ENCODE data around the gene TRAPPC3. TPM values are rescaled to one million over a fixed set of nuclear protein-coding genes. Genes with fewer than 3 reads are reported as not detected.
A peak's percentile ranks its signal among the peaks of the same experiment; 100 is the strongest.

The TRAPPC3 gene
- polyA plus RNA-seq, 1 donor (not counting 4 experiments of a cell fraction or from before 2014, with no cell fraction given), result 173 TPM

DNA sequence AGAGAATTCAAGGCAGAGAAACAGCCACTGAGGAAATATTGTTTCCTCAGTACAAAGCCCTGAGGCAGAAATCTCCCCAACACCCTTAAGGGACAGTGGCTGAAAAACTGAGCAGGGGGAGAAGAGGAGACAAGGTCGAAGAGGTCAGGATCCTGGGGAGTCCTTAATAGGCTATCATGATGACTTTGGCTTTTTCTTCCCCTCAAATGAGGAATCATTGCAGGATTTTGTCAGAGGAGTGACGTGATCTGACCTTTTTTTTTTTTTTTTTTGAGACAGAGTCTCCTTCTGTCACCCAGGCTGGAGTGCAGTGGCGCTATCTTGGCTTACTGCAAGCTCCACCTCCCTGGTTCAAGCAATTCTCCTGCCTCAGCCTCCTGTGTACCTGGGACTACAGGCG lies 16.9 kb upstream of the TRAPPC3 start:
- dilution Hi-C loops (cut with MboI; ENCODE audit: extremely low pct_ligation_motif_present, low sequenced_read_pairs), result no loop called here
- no peaks in the 10 kb centered on the region for H3K27me3 ChIP-seq (ENCODE audit: control insufficient read depth, extremely low read depth, insufficient read depth, low read length)
- peak overlapping the region; percentile 54 for H3K9ac ChIP-seq (ENCODE audit: control insufficient read depth, extremely low read depth, insufficient read depth, low read length)
- peaks cover 88% of the 10 kb centered on the region for H3K79me2 ChIP-seq (ENCODE audit: control insufficient read depth, insufficient read depth, low read length)
- no peak overlapping the region for H2AFZ ChIP-seq (ENCODE audit: control insufficient read depth, low read length)
- H3K27ac ChIP-seq (ENCODE audit: control insufficient read depth, insufficient read depth, low read length), result peak overlapping the region; percentile 98
- peaks cover 2% of the 10 kb centered on the region for H4K20me1 ChIP-seq (ENCODE audit: control insufficient read depth, extremely low read depth, insufficient read depth, low read length)
- peaks cover 16 to 34% of the 10 kb centered on the region in 2 experiments for H3K36me3 ChIP-seq (ENCODE audit: control insufficient read depth in 2 of 2, extremely low read depth in 1 of 2, insufficient read depth in 2 of 2, low read length in 2 of 2)
- no peak overlapping the region for H3K4me2 ChIP-seq (ENCODE audit: control insufficient read depth, extremely low read depth, insufficient read depth, low read depth, low read length)
- no peaks in the 10 kb centered on the region for H3K9me3 ChIP-seq (ENCODE audit: control insufficient read depth, low read depth, low read length)
- H3K4me3 ChIP-seq (ENCODE audit: control insufficient read depth in 2 of 3, extremely low read depth in 1 of 3, insufficient read depth in 2 of 3, low read depth in 1 of 3, low read length in 3 of 3), result no peak overlapping the region
- FAIRE-seq, result no peak
- no peak for DNase-seq (ENCODE audit: low read depth, low spot score)
- H3K9me1 ChIP-seq (ENCODE audit: control insufficient read depth, extremely low read depth, insufficient read depth, low read length), result no peaks in the 10 kb centered on the region
- TF ChIP-seq EZH2 (IDR thresholded peaks at IDR 0.05; ENCODE audit: low read length), result no peak
- TF ChIP-seq, protein P1, sequence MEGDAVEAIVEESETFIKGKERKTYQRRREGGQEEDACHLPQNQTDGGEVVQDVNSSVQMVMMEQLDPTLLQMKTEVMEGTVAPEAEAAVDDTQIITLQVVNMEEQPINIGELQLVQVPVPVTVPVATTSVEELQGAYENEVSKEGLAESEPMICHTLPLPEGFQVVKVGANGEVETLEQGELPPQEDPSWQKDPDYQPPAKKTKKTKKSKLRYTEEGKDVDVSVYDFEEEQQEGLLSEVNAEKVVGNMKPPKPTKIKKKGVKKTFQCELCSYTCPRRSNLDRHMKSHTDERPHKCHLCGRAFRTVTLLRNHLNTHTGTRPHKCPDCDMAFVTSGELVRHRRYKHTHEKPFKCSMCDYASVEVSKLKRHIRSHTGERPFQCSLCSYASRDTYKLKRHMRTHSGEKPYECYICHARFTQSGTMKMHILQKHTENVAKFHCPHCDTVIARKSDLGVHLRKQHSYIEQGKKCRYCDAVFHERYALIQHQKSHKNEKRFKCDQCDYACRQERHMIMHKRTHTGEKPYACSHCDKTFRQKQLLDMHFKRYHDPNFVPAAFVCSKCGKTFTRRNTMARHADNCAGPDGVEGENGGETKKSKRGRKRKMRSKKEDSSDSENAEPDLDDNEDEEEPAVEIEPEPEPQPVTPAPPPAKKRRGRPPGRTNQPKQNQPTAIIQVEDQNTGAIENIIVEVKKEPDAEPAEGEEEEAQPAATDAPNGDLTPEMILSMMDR (optimal IDR thresholded peaks at IDR 0.05 in 1 of 3, IDR thresholded peaks at IDR 0.05 in 1 of 3, conservative IDR thresholded peaks at IDR 0.05 in 1 of 3; ENCODE audit: extremely low read depth in 1 of 3, insufficient read depth in 2 of 3, low read length in 3 of 3), result no peak
- peaks cover 79% of the 10 kb centered on the region for H3K4me1 ChIP-seq (ENCODE audit: control insufficient read depth, extremely low read depth, insufficient read depth, low read length)

DNA sequence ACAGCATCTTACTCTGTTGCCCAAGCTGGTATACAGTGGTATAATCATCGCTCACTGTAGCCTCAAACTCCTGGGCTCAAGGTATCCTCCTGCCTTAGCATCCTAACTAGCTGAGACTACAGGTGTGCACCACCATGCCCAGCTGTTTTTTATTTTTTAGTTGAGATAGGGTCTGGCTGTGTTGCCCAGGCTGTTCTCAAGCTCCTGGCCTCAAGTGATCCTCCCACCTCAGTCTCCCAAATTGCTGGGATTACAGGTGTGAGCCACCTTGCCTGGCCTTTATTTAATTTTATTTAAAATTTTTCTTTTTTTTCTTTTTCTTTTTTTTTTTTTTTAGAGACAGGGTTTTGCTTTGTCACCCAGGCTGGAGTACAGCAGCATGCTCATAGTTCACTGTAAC lies 15.9 kb upstream of the TRAPPC3 start:
- Histone ChIP-seq H3K27me3 (ENCODE audit: control insufficient read depth, extremely low read depth, insufficient read depth, low read length) (no peaks in the 10 kb centered on the region), H3K9ac (ENCODE audit: control insufficient read depth, extremely low read depth, insufficient read depth, low read length) (no peak overlapping the region), H4K20me1 (ENCODE audit: control insufficient read depth, extremely low read depth, insufficient read depth, low read length) (no peaks in the 10 kb centered on the region), H2AFZ (ENCODE audit: control insufficient read depth, low read length) (no peak overlapping the region), H3K27ac (ENCODE audit: control insufficient read depth, insufficient read depth, low read length) (peak overlapping the region; percentile 98), H3K4me3 (ENCODE audit: control insufficient read depth in 2 of 3, extremely low read depth in 1 of 3, insufficient read depth in 2 of 3, low read depth in 1 of 3, low read length in 3 of 3) (no peak overlapping the region), H3K9me3 (ENCODE audit: control insufficient read depth, low read depth, low read length) (no peaks in the 10 kb centered on the region), H3K9me1 (ENCODE audit: control insufficient read depth, extremely low read depth, insufficient read depth, low read length) (no peaks in the 10 kb centered on the region), H3K4me1 (ENCODE audit: control insufficient read depth, extremely low read depth, insufficient read depth, low read length) (peaks cover 79% of the 10 kb centered on the region), H3K4me2 (ENCODE audit: control insufficient read depth, extremely low read depth, insufficient read depth, low read depth, low read length) (no peak overlapping the region), H3K36me3 (ENCODE audit: control insufficient read depth in 2 of 2, extremely low read depth in 1 of 2, insufficient read depth in 2 of 2, low read length in 2 of 2) (peaks cover 14 to 41% of the 10 kb centered on the region in 2 experiments), H3K79me2 (ENCODE audit: control insufficient read depth, insufficient read depth, low read length) (peaks cover 91% of the 10 kb centered on the region)
- TF ChIP-seq EZH2 (IDR thresholded peaks at IDR 0.05; ENCODE audit: low read length), result no peak
- TF ChIP-seq, protein P1 (optimal IDR thresholded peaks at IDR 0.05 in 1 of 3, IDR thresholded peaks at IDR 0.05 in 1 of 3, conservative IDR thresholded peaks at IDR 0.05 in 1 of 3; ENCODE audit: extremely low read depth in 1 of 3, insufficient read depth in 2 of 3, low read length in 3 of 3), result no peak
- FAIRE-seq, result no peak
- dilution Hi-C loops (cut with MboI; ENCODE audit: extremely low pct_ligation_motif_present, low sequenced_read_pairs), result no loop called here
- no peak for DNase-seq (ENCODE audit: low read depth, low spot score)

Data from keratinocyte (primary cell).